HG02610 (cell line): ENCODE measurements around the gene FITM2.

Source experiments
- ATAC-seq: cut with Tn5 transposase; IDR thresholded peaks from one replicate; pipeline ENCODE4 v1.9.1; 2021; ENCODE audit warnings: mild to moderate bottlenecking, moderate library complexity; ENCODE audit not compliant: unreplicated experiment

The FITM2 gene

GRCh38 chr20:44284032-44284431 is 27.0 kb downstream of the FITM2 start:
- no peak for ATAC-seq

- no peak for ATAC-seq
These were observed 28.8 kb downstream of the FITM2 start for GRCh38 chr20:44282192-44282591.

- ATAC-seq: no peak
These were observed 30.6 kb downstream of the FITM2 start for GRCh38 chr20:44280387-44280786.

DNA sequence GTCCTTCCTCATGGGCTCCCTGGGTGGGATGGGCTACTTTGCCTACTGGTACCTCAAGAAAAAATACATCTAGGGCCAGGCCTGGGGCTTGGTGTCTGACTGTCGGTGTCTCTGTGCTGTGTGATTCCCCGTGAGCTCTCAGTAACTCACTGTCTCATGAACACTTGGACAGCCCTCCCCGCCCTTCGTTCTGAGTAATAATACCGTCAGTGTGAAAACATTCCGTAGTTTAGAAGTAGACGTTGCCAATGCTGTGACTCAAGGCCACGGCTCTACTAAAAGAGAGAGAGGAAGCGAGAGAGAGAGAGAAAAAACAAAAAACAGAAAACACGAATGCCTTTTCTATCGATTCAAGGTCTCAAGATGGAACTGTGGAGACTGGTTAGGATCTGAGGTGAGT is 31.8 kb downstream of the FITM2 start:
- ATAC-seq: no peak

GRCh38 chr20:44274303-44275017 is 36.5 kb downstream of the FITM2 start:
- no peak for ATAC-seq

DNA sequence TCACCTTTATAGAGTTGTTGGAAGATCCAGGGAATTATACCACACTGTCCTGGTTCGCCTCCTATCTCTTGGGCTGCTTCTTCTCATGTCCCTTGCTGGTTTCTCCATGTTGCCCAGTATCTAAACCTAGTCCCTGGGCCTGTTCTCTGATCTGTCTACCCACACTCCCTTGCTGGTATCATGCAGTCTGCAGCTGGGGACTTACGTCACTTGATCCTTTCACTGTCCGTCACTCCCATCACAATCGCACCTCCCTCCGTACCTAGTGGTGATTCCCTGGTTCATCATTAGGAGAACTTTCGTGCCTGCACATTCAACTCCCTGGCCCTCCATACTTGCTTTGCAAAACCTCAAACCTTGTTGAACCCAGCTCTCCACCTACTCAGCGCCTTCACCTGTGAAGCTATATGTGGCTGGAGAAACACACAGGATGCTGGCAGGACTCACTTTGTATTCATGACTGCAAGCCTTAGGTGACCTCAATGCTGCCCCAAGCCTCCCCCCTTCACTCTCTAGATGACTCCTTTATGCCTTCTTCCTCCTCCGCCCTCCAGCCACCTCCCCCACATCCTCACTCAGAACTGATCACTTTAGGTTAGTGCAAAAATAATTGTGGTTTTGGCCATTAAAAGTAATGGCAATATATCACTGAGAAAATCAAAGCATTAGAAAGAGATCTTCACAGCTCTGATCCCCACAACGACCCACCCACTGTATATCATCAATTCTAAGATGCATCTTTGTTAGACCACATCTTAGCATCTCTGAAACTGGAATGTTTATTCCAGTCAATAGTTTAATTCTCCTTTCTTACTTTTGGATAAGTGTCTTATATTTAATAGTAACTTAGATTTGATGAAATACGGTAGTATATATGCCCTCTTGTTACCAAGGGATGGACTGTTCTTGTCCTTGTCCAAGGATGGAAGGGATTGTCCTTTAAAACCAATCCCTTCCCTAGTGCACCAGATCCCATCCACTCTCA is 37.5 kb downstream of the FITM2 start:
- no peak for ATAC-seq

- no peak for ATAC-seq
These were observed 38.9 kb downstream of the FITM2 start for GRCh38 chr20:44271915-44272663.

DNA sequence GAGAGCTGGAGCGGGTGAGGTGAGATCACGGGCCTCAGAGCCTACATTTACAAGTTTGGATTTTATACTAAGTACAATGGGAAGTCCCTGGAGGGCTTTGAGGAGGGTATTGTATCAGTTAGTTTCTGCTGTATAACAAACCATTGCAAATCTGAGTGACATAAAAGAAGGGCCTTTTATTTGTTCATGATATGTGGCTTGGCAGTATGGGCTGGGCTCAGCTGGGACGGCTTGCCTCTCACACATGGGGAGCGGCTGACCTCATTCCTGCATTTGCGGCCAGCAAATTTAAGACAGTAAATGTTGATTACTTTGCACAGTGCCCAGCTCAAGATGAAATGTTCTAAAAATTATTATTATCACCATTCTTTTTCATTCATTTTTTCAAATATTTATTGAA is 42.2 kb downstream of the FITM2 start:
- ATAC-seq: no peak

DNA sequence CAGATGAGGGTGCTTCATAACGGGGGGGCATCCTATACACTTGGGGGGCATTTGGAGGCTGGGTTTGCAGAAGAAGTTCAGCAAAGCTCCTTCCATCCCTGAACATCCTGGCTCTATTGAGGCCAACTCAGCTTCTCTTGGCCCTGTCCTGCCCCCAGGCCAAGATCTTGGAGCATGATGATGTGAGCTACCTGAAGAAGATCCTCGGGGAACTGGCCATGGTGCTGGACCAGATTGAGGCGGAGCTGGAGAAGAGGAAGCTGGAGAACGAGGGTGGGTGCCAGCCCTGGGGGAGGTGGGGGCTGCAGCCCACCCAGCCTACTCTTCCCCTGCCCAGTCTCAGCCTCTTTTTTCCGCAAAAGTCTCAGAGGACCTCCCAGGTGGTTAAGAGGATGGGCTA is 46.7 kb downstream of the FITM2 start:
- ATAC-seq: no peak

DNA sequence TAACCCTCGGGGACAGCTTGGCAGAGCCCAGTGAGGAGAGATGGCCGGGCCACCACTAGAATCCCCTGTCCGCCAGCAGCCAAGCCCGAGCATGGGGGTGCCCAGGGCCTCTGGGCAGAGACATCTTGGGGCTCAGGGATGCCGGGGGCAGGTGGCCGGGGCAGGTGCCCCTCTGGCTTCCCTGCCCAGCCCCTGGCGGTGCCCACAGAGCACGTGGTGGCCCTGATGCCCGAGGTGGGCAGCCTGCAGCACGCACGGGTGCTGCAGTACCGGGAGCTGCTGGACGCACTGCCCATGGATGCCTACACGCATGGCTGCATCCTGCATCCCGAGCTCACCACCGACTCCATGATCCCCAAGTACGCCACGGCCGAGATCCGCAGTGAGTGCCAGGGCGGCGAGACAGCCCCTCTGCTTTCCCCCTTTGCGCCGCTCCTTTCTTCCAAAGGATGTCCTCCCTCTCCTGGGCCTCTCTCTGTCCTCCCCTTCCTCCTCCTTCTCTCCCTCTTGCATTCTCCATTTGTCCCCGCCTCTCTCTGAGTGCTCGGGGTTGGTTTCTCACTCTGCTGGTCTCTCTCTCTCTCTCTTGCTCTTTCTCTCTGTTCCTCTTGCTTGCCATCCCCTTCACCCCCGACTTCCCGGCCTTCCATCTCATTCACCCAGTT is 52.6 kb downstream of the FITM2 start:
- ATAC-seq: no peak

DNA sequence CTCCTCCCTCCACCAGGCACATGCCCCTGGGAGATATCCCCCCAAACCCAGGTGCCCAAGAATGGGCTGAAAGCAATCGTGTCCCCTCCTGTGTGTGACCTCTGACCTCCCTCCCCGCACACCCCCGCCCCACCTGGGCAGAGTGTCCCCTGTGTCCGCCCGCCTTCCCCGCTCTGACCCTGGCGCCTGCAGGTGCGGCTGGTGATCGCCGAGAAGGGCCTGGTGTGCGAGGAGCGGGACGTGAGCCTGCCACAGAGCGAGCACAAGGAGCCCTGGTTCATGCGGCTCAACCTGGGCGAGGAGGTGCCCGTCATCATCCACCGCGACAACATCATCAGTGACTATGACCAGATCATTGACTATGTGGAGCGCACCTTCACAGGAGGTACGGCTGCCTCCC is 54.0 kb downstream of the FITM2 start:
- no peak for ATAC-seq

DNA sequence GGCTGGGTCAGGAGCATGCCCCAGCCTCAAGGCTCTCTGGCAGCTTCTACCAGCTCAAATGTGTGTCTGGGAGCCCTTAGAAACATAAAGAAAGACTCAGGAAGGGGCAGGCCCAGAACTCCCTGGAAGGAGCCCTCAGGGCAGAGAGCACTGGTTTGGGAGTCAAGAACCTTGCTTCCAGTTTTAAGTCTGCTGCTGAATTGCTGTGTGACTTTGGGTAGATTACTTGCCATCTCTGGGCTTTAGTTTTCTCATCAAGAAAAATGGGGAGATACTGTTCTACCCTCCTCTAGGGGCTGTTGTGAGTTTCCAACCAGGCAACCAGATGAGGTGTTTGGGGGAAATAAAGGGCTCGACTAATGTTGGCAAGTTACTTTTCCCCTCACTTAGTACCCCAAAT is 55.1 kb downstream of the FITM2 start:
- ATAC-seq: no peak

- no peak for ATAC-seq
These were observed 56.9 kb downstream of the FITM2 start for GRCh38 chr20:44254073-44254472.

- no peak for ATAC-seq
These were observed 57.5 kb downstream of the FITM2 start for GRCh38 chr20:44253528-44253927.
